ENCODE measurements around the gene SP100. TPM values are rescaled to one million over a fixed set of nuclear protein-coding genes. Genes with fewer than 3 reads are reported as not detected.

The SP100 gene
- total and polyA plus RNA-seq, 4 donors: 58.7 to 171 (median 96.6) TPM

- ATAC-seq (ENCODE audit: low FRiP score) (no peak), DNase-seq (no peak)
- Histone ChIP-seq H3K27me3 (ENCODE audit: control insufficient read depth in 1 of 2, insufficient read depth in 2 of 2, low read length in 1 of 2) (no peaks in the 10 kb centered on the region), H3K4me3 (ENCODE audit: low read length in 2 of 2) (no peak overlapping the region), H3K9me3 (ENCODE audit: control insufficient read depth, low read length) (no peaks in the 10 kb centered on the region), H3K27ac (ENCODE audit: low read depth in 1 of 2, low read length in 2 of 2) (no peak overlapping the region), H3K36me3 (ENCODE audit: control insufficient read depth in 1 of 2, insufficient read depth in 2 of 2, low read length in 1 of 2) (peaks cover 5 to 7% of the 10 kb centered on the region in 2 donors), H3K4me1 (ENCODE audit: control insufficient read depth in 1 of 2, insufficient read depth in 2 of 2, low read length in 2 of 2) (peaks cover 0 to 2% of the 10 kb centered on the region in 2 donors)
- WGBS, 2 donors: 49 to 56% methylated on average over 2 of the region's 2 CpGs
- intact Hi-C loops (cut with DNase I): no loop called here
These were observed 28.8 kb downstream of the SP100 start for GRCh38 chr2:230444832-230445231.

- Histone ChIP-seq H3K27me3 (ENCODE audit: control insufficient read depth in 1 of 2, insufficient read depth in 2 of 2, low read length in 1 of 2) (no peaks in the 10 kb centered on the region), H3K4me1 (ENCODE audit: control insufficient read depth in 1 of 2, insufficient read depth in 2 of 2, low read length in 2 of 2) (peaks cover 0 to 2% of the 10 kb centered on the region in 2 donors), H3K4me3 (ENCODE audit: low read length in 2 of 2) (no peak overlapping the region), H3K9me3 (ENCODE audit: control insufficient read depth, low read length) (no peaks in the 10 kb centered on the region), H3K36me3 (ENCODE audit: control insufficient read depth in 1 of 2, insufficient read depth in 2 of 2, low read length in 1 of 2) (peaks cover 5 to 9% of the 10 kb centered on the region in 2 donors), H3K27ac (ENCODE audit: low read depth in 1 of 2, low read length in 2 of 2) (no peak overlapping the region)
- intact Hi-C loops (cut with DNase I): no loop called here
- no peak for ATAC-seq (ENCODE audit: low FRiP score)
- no peak for DNase-seq
- WGBS, 2 donors: 84 to 95% methylated on average over 7 of the region's 7 CpGs
These were observed 31.0 kb downstream of the SP100 start for GRCh38 chr2:230447036-230447435.

- WGBS, 2 donors: 86 to 89% methylated on average over 8 of the region's 8 CpGs
- Histone ChIP-seq H3K27me3 (ENCODE audit: control insufficient read depth in 1 of 2, insufficient read depth in 2 of 2, low read length in 1 of 2) (no peaks in the 10 kb centered on the region), H3K36me3 (ENCODE audit: control insufficient read depth in 1 of 2, insufficient read depth in 2 of 2, low read length in 1 of 2) (peaks cover 5 to 10% of the 10 kb centered on the region in 2 donors), H3K9me3 (ENCODE audit: control insufficient read depth, low read length) (no peaks in the 10 kb centered on the region), H3K4me3 (ENCODE audit: low read length in 2 of 2) (no peak overlapping the region), H3K27ac (ENCODE audit: low read depth in 1 of 2, low read length in 2 of 2) (no peak overlapping the region), H3K4me1 (ENCODE audit: control insufficient read depth in 1 of 2, insufficient read depth in 2 of 2, low read length in 2 of 2) (peaks cover 0 to 2% of the 10 kb centered on the region in 2 donors)
- intact Hi-C loops (cut with DNase I): no loop called here
- no peak for DNase-seq
- no peak for ATAC-seq (ENCODE audit: low FRiP score)
These were observed 31.8 kb downstream of the SP100 start for GRCh38 chr2:230447455-230448451.

GRCh38 chr2:230449901-230450467, 34.0 kb downstream of the SP100 start:
- no peak for DNase-seq
- ATAC-seq (ENCODE audit: low FRiP score): no peak
- Histone ChIP-seq H3K4me1 (ENCODE audit: control insufficient read depth in 1 of 2, insufficient read depth in 2 of 2, low read length in 2 of 2) (no peaks in the 10 kb centered on the region), H3K36me3 (ENCODE audit: control insufficient read depth in 1 of 2, insufficient read depth in 2 of 2, low read length in 1 of 2) (peaks cover 9% of the 10 kb centered on the region in 2 donors), H3K27me3 (ENCODE audit: control insufficient read depth in 1 of 2, insufficient read depth in 2 of 2, low read length in 1 of 2) (no peaks in the 10 kb centered on the region), H3K9me3 (ENCODE audit: control insufficient read depth, low read length) (no peaks in the 10 kb centered on the region), H3K27ac (ENCODE audit: low read depth in 1 of 2, low read length in 2 of 2) (no peak overlapping the region), H3K4me3 (ENCODE audit: low read length in 2 of 2) (no peak overlapping the region)
- intact Hi-C loops (cut with DNase I): no loop called here
- WGBS, 2 donors: 75 to 86% methylated on average over 6 of the region's 6 CpGs

GRCh38 chr2:230453006-230453405, 37.0 kb downstream of the SP100 start:
- DNase-seq: no peak
- intact Hi-C loops (cut with DNase I): no loop called here
- ATAC-seq (ENCODE audit: low FRiP score): no peak
- H3K27me3 ChIP-seq (ENCODE audit: control insufficient read depth in 1 of 2, insufficient read depth in 2 of 2, low read length in 1 of 2): no peaks in the 10 kb centered on the region
- 94 to 95% methylated on average over 2 of the region's 2 CpGs for WGBS, 2 donors
- no peaks in the 10 kb centered on the region for H3K4me1 ChIP-seq (ENCODE audit: control insufficient read depth in 1 of 2, insufficient read depth in 2 of 2, low read length in 2 of 2)
- no peak overlapping the region for H3K4me3 ChIP-seq (ENCODE audit: low read length in 2 of 2)
- no peaks in the 10 kb centered on the region for H3K9me3 ChIP-seq (ENCODE audit: control insufficient read depth, low read length)
- H3K27ac ChIP-seq (ENCODE audit: low read depth in 1 of 2, low read length in 2 of 2): no peak overlapping the region
- peaks cover 9 to 10% of the 10 kb centered on the region in 2 donors for H3K36me3 ChIP-seq (ENCODE audit: control insufficient read depth in 1 of 2, insufficient read depth in 2 of 2, low read length in 1 of 2)

- no peak for DNase-seq
- intact Hi-C loops (cut with DNase I): no loop called here
- H3K4me1 ChIP-seq (ENCODE audit: control insufficient read depth in 1 of 2, insufficient read depth in 2 of 2, low read length in 2 of 2): no peaks in the 10 kb centered on the region
- H3K4me3 ChIP-seq (ENCODE audit: low read length in 2 of 2): no peak overlapping the region
- H3K36me3 ChIP-seq (ENCODE audit: control insufficient read depth in 1 of 2, insufficient read depth in 2 of 2, low read length in 1 of 2): peaks cover 5 to 13% of the 10 kb centered on the region in 2 donors
- WGBS, 2 donors: 94 to 98% methylated on average over 2 of the region's 2 CpGs
- H3K9me3 ChIP-seq (ENCODE audit: control insufficient read depth, low read length): no peaks in the 10 kb centered on the region
- H3K27me3 ChIP-seq (ENCODE audit: control insufficient read depth in 1 of 2, insufficient read depth in 2 of 2, low read length in 1 of 2): no peaks in the 10 kb centered on the region
- H3K27ac ChIP-seq (ENCODE audit: low read depth in 1 of 2, low read length in 2 of 2): no peak overlapping the region
- ATAC-seq (ENCODE audit: low FRiP score): no peak
These were observed 39.1 kb downstream of the SP100 start for GRCh38 chr2:230455005-230455684.

- Histone ChIP-seq H3K4me1 (ENCODE audit: control insufficient read depth in 1 of 2, insufficient read depth in 2 of 2, low read length in 2 of 2) (no peaks in the 10 kb centered on the region), H3K27ac (ENCODE audit: low read depth in 1 of 2, low read length in 2 of 2) (no peak overlapping the region), H3K4me3 (ENCODE audit: low read length in 2 of 2) (no peak overlapping the region), H3K36me3 (ENCODE audit: control insufficient read depth in 1 of 2, insufficient read depth in 2 of 2, low read length in 1 of 2) (peaks cover 10 to 14% of the 10 kb centered on the region in 2 donors), H3K27me3 (ENCODE audit: control insufficient read depth in 1 of 2, insufficient read depth in 2 of 2, low read length in 1 of 2) (no peaks in the 10 kb centered on the region), H3K9me3 (ENCODE audit: control insufficient read depth, low read length) (no peaks in the 10 kb centered on the region)
- intact Hi-C loops (cut with DNase I): no loop called here
- 82 to 84% methylated on average over 4 of the region's 4 CpGs for WGBS, 2 donors
- DNase-seq (peak in 1 of 2 donors; percentile 40), ATAC-seq (ENCODE audit: low FRiP score) (peak; percentile 48)
These were observed 41.2 kb downstream of the SP100 start for GRCh38 chr2:230457073-230457768.

GRCh38 chr2:230457793-230458192, 41.8 kb downstream of the SP100 start:
- DNase-seq (no peak), ATAC-seq (ENCODE audit: low FRiP score) (no peak)
- intact Hi-C loops (cut with DNase I): no loop called here
- Histone ChIP-seq H3K27ac (ENCODE audit: low read depth in 1 of 2, low read length in 2 of 2) (no peak overlapping the region), H3K4me3 (ENCODE audit: low read length in 2 of 2) (no peak overlapping the region), H3K36me3 (ENCODE audit: control insufficient read depth in 1 of 2, insufficient read depth in 2 of 2, low read length in 1 of 2) (peaks cover 9 to 16% of the 10 kb centered on the region in 2 donors), H3K9me3 (ENCODE audit: control insufficient read depth, low read length) (no peaks in the 10 kb centered on the region), H3K27me3 (ENCODE audit: control insufficient read depth in 1 of 2, insufficient read depth in 2 of 2, low read length in 1 of 2) (no peaks in the 10 kb centered on the region), H3K4me1 (ENCODE audit: control insufficient read depth in 1 of 2, insufficient read depth in 2 of 2, low read length in 2 of 2) (no peaks in the 10 kb centered on the region)
